ENCODE data around the gene HOXA6. TPM values are rescaled to one million over a fixed set of nuclear protein-coding genes. Genes with fewer than 3 reads are reported as not detected.

HOXA6 gene
- polyA plus RNA-seq, 2 of the 4 experiments (the other 2 are of a cell fraction): 0.90 to 2.1 TPM

- Histone ChIP-seq H3K27ac (no peak overlapping the region), H3K4me3 (no peak overlapping the region), H3K4me2 (no peak overlapping the region), H3K4me1 (peaks cover 4% of the 10 kb centered on the region; the same call in 1 of the 3 replicates), H3K9me3 (no peaks in the 10 kb centered on the region)
- 94% methylated on average over 50 of the region's 50 CpGs for WGBS (ENCODE audit: missing lambda C conversion rate)
- FAIRE-seq (no peak), ATAC-seq (no peak), DNase-seq (ENCODE audit: low read depth in 1 of 2, low spot score in 1 of 2) (no peak)
- ChIA-PET POLR2A (no interaction called here), CTCF (interaction anchor here (0.7 to 7.0 kb wide), 7 partner anchors 10 to 1274 kb away, joined by 3 to 160 read pairs (median 3); partner anchors contain the start of genes HOXA5, HOXA6 and HOXA7)
- no peak for TF ChIP-seq HOXB5 (CRISPR knock-in tag; IDR thresholded peaks at IDR 0.05)
- TF ChIP-seq RCOR1 (IDR thresholded peaks at IDR 0.05; ENCODE audit: low read depth, low read length): no peak
- no peak for TF ChIP-seq RARB (CRISPR knock-in tag; IDR thresholded peaks at IDR 0.05)
- no peak for TF ChIP-seq KDM1A (IDR thresholded peaks at IDR 0.05; ENCODE audit: low read depth)
- TF ChIP-seq NFE2L2 (conservative IDR thresholded peaks at IDR 0.05; ENCODE audit: low read length): no peak
- TF ChIP-seq MAFK (IDR thresholded peaks at IDR 0.05; ENCODE audit: partially characterized antibody): no peak
- no peak for TF ChIP-seq RAD21 (conservative IDR thresholded peaks at IDR 0.05 in 1 of 2, IDR thresholded peaks at IDR 0.05 in 1 of 2)
- TF ChIP-seq EP300 (IDR thresholded peaks at IDR 0.05): no peak
- no peak for TF ChIP-seq CHD4 (IDR thresholded peaks at IDR 0.05; ENCODE audit: borderline replicate concordance)
- TF ChIP-seq POLR2AphosphoS2 (conservative IDR thresholded peaks at IDR 0.05; ENCODE audit: low read length): no peak
- no peak for TF ChIP-seq HDAC2 (IDR thresholded peaks at IDR 0.05)
- TF ChIP-seq PHF8 (IDR thresholded peaks at IDR 0.05; ENCODE audit: borderline replicate concordance, low read depth): no peak
- TF ChIP-seq E2F6 (IDR thresholded peaks at IDR 0.05; ENCODE audit: borderline replicate concordance, low read depth): no peak
- TF ChIP-seq MAZ (IDR thresholded peaks at IDR 0.05; ENCODE audit: borderline replicate concordance, low read depth, low read length): no peak
- TF ChIP-seq HOXA7 (CRISPR knock-in tag; IDR thresholded peaks at IDR 0.05): no peak
- TF ChIP-seq ESRRA (IDR thresholded peaks at IDR 0.05; ENCODE audit: borderline replicate concordance, low read length): no peak
- TF ChIP-seq HMGXB4 (CRISPR knock-in tag; IDR thresholded peaks at IDR 0.05; ENCODE audit: borderline replicate concordance): no peak
- no peak for TF ChIP-seq MAX (IDR thresholded peaks at IDR 0.05)
- TF ChIP-seq ELK1 (IDR thresholded peaks at IDR 0.05; ENCODE audit: low read depth, low read length): no peak
Observed at GRCh38 chr7:27166531-27167505, 19.2 kb upstream of the HOXA6 start.

GRCh38 chr7:27165996-27166530, 18.5 kb upstream of the HOXA6 start:
- Histone ChIP-seq H3K27ac (no peak overlapping the region), H3K4me3 (no peak overlapping the region), H3K4me2 (no peak overlapping the region), H3K9me3 (no peaks in the 10 kb centered on the region), H3K4me1 (peaks cover 7% of the 10 kb centered on the region; the same call in 1 of the 3 replicates)
- ATAC-seq (no peak), DNase-seq (ENCODE audit: low read depth in 1 of 2, low spot score in 1 of 2) (no peak), FAIRE-seq (no peak)
- ChIA-PET CTCF (interaction anchor here (0.7 to 7.0 kb wide), 7 partner anchors 9 to 1273 kb away, joined by 3 to 160 read pairs (median 3); partner anchors contain the start of genes HOXA5, HOXA6 and HOXA7), POLR2A (no interaction called here)
- TF ChIP-seq FOSL2 (IDR thresholded peaks at IDR 0.05) (no peak), FOSL2 (CRISPR knock-in tag; IDR thresholded peaks at IDR 0.05) (no peak), MAFK (IDR thresholded peaks at IDR 0.05; ENCODE audit: partially characterized antibody) (no peak), CTCF (IDR thresholded peaks at IDR 0.05) (no peak), CHD4 (IDR thresholded peaks at IDR 0.05; ENCODE audit: borderline replicate concordance) (no peak), HOXB5 (CRISPR knock-in tag; IDR thresholded peaks at IDR 0.05) (no peak), HOXB13 (CRISPR knock-in tag; IDR thresholded peaks at IDR 0.05; ENCODE audit: low read depth) (no peak)
- WGBS (ENCODE audit: missing lambda C conversion rate): 93% methylated on average over 26 of the region's 46 CpGs
